Transverse colon (tissue), 4 donors: ENCODE measurements around the gene IKZF1. TPM values are rescaled to one million over a fixed set of nuclear protein-coding genes. Genes with fewer than 3 reads are reported as not detected.

Source experiments
- DNase-seq: peaks from one replicate; pipeline ENCODE4 v3.0.0-alpha.2; 2019
- H3K27ac ChIP-seq, 4 donors: fragments of 200-600 bp; sonication (generic); 2 replicates each; pipeline ENCODE4 v1.5.1; 2016 to 2018; ENCODE audit warnings: inconsistent platforms in 4 of 4
- H3K27me3 ChIP-seq: fragments of 200-600 bp; sonication (generic); 2 replicates; pipeline ENCODE4 v1.5.1; 2017; ENCODE audit warnings: inconsistent platforms
- H3K36me3 ChIP-seq, 4 donors: fragments of 200-600 bp; sonication (generic); 2 replicates each; pipeline ENCODE4 v1.5.1; 2017 to 2019; ENCODE audit warnings: inconsistent platforms in 4 of 4
- H3K4me1 ChIP-seq, 4 donors: fragments of 200-600 bp; sonication (generic); 2 replicates each; pipeline ENCODE4 v1.5.1; 2017 to 2020; ENCODE audit warnings: inconsistent platforms in 4 of 4
- H3K4me3 ChIP-seq, 4 donors: fragments of 200-600 bp; sonication (generic); 1 replicate in 1 of 4; 2 replicates in 3 of 4; pipeline versions ENCODE4 v1.5.1 to v1.6.1; 2017 to 2019; ENCODE audit warnings: inconsistent platforms in 4 of 4
- H3K9me3 ChIP-seq, 2 donors: fragments of 200-600 bp; sonication (generic); 2 replicates each; pipeline ENCODE4 v1.5.1; 2017 to 2019; ENCODE audit warnings: inconsistent platforms in 2 of 2
- EP300 ChIP-seq: sonication (generic); formaldehyde crosslinking; IDR thresholded peaks from one replicate; pipeline ENCODE4 v1.6.1; 2017; ENCODE audit warnings: antibody characterized with exemption, low read depth
- POLR2A ChIP-seq: fragments of 450-650 bp; IDR thresholded peaks from one replicate; pipeline ENCODE4 v1.6.1; 2016; ENCODE audit warnings: antibody characterized with exemption, mild to moderate bottlenecking, moderate library complexity
- POLR2AphosphoS5 ChIP-seq, 3 donors: sonication (generic); formaldehyde crosslinking; IDR thresholded peaks; one replicate each; pipeline ENCODE4 v1.6.1; 2016; ENCODE audit warnings: antibody characterized with exemption in 3 of 3
- WGBS, 2 donors: methylation state at CpG; one replicate each; pipeline ENCODE4 v1.1.5; 2018; ENCODE audit warnings: low coverage in 1 of 2; 5-methylcytosine and 5-hydroxymethylcytosine counted together
- in situ Hi-C, 4 donors: fragments of 200-750 bp; cut with MboI; loops; one replicate each; pipeline versions ENCODE4 v1.15.0 to v1.15.1; 2017; ENCODE audit warnings: low sequenced_read_pairs in 3 of 4, low pct_ligation_motif_present in 1 of 4, low pct_unique_long_range_greater_than_20kb in 1 of 4
- intact Hi-C: fragments of 100-400 bp; cut with DNase I; formaldehyde crosslinking; loops from one replicate; pipeline ENCODE4 v1.15.1; 2023; ENCODE audit warnings: low total_unique reads
- total RNA-seq, 4 donors: library from RNA; depleted of rRNA; stranded (reverse); fragments of >200 nt; gene quantifications; one replicate each; pipeline ENCODE4 v1.1.0, GENCODE V29; 2016
- TF ChIP-seq, protein P1 (sequence below), 5 experiments: fragments of 200-600 bp in 3 of 5; fragments of 450-650 bp in 2 of 5; sonication (generic) in 3 of 5; IDR thresholded peaks; 1 replicate in 2 of 5; 2 replicates in 3 of 5; pipeline ENCODE4 v1.5.1; 2016 to 2017; ENCODE audit warnings: antibody characterized with exemption in 5 of 5, inconsistent platforms in 3 of 5, mild to moderate bottlenecking in 2 of 5, moderate library complexity in 1 of 5

Gene IKZF1
- total RNA-seq, 4 donors from 2014 or later, result 9.2 to 116 (median 29.1) TPM

DNA sequence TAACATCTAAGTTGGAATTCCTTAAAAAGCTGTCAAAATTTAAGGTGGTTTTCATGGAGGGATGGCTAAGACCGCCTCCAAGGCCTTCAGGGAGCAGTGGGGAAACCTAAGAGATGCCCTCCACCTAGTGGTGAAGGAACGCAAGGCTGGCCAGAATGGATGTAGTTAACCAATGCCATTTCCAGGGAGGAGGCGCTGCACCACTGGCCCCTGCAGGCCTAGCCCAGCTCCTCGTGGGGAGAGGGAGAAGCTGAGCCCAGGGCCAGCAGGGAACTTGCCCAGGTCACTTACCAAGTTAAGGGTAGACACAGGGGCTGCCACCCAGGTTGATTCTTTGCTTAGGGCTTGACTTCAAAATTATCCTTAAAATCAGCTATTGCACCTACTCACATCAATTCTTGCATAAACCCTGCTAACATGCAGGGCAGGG, 113.6 kb downstream of the IKZF1 start:
- Histone ChIP-seq H3K36me3 (no peaks in the 10 kb centered on the region), H3K4me1 (no peaks in the 10 kb centered on the region), H3K27ac (no peak overlapping the region), H3K9me3 (no peaks in the 10 kb centered on the region), H3K4me3 (no peak overlapping the region), H3K27me3 (no peaks in the 10 kb centered on the region)
- no peak for TF ChIP-seq POLR2AphosphoS5 (IDR thresholded peaks at IDR 0.05)
- TF ChIP-seq, protein P1, sequence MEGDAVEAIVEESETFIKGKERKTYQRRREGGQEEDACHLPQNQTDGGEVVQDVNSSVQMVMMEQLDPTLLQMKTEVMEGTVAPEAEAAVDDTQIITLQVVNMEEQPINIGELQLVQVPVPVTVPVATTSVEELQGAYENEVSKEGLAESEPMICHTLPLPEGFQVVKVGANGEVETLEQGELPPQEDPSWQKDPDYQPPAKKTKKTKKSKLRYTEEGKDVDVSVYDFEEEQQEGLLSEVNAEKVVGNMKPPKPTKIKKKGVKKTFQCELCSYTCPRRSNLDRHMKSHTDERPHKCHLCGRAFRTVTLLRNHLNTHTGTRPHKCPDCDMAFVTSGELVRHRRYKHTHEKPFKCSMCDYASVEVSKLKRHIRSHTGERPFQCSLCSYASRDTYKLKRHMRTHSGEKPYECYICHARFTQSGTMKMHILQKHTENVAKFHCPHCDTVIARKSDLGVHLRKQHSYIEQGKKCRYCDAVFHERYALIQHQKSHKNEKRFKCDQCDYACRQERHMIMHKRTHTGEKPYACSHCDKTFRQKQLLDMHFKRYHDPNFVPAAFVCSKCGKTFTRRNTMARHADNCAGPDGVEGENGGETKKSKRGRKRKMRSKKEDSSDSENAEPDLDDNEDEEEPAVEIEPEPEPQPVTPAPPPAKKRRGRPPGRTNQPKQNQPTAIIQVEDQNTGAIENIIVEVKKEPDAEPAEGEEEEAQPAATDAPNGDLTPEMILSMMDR (IDR thresholded peaks at IDR 0.05), result peak; percentile 66 to 75 (median 72)
- in situ Hi-C loops, result loop anchor here in 3 of 4 donors (10.0 to 25.0 kb wide), 2 partner anchors 206 to 213 kb away; no protein-coding TSS in a partner anchor
- DNase-seq, result peak; percentile 75
- intact Hi-C loops, result loop anchor here (10.0 kb wide), 1 partner anchor 323 kb away; the partner anchor contains the start of gene ZPBP
- WGBS, 2 donors, result 0 to 4% methylated on average over 3 to 4 of the region's 4 CpGs

DNA sequence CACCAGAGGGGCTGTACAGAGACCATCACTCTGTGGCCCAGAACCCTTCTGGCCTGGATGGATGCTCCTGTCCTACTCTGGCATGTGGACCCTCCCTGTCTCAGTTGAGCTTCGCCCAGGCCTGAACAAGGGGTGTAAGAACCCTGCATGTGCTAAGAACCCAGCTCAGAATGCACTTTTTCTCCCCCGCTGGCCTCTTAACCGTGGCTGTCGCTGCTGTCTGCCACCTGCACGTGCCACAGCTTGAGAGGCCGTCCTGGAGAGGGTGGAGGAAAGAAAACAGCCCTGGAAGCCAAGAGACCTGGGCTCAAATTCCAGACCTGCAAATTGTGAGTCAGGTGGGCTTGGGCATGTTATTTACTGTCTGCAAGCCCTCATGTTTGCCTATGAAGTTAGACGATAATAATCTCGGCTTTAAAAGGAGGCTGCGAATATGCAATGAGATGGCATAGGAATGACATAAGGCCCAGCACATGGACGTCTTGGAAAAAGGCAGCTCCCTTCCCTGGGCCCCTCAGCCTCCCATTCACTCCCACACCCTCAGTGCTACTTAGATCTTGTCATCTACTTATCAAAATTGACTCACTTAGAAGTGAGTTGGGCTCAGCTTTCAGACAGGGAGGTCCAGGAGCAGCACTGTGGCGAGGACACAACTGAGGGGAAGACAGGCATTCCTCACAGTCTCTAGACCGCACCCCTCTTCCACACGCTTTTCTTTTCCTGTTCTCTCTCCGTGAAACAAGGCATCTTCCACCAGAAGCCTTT, 114.2 kb downstream of the IKZF1 start:
- intact Hi-C loops, result loop anchor here (10.0 kb wide), 1 partner anchor 324 kb away; the partner anchor contains the start of gene ZPBP
- Histone ChIP-seq H3K36me3 (no peaks in the 10 kb centered on the region), H3K9me3 (no peaks in the 10 kb centered on the region), H3K4me1 (no peaks in the 10 kb centered on the region), H3K4me3 (no peak overlapping the region), H3K27ac (no peak overlapping the region), H3K27me3 (no peaks in the 10 kb centered on the region)
- DNase-seq, result no peak
- in situ Hi-C loops, result loop anchor here in 3 of 4 donors (10.0 to 25.0 kb wide), 2 partner anchors 206 to 214 kb away; no protein-coding TSS in a partner anchor
- TF ChIP-seq EP300 (no peak), POLR2AphosphoS5 (IDR thresholded peaks at IDR 0.05) (no peak), POLR2A (no peak)
- TF ChIP-seq, protein P1 (IDR thresholded peaks at IDR 0.05), result no peak
- WGBS, 2 donors, result 80 to 87% methylated on average over 4 to 14 of the region's 14 CpGs

DNA sequence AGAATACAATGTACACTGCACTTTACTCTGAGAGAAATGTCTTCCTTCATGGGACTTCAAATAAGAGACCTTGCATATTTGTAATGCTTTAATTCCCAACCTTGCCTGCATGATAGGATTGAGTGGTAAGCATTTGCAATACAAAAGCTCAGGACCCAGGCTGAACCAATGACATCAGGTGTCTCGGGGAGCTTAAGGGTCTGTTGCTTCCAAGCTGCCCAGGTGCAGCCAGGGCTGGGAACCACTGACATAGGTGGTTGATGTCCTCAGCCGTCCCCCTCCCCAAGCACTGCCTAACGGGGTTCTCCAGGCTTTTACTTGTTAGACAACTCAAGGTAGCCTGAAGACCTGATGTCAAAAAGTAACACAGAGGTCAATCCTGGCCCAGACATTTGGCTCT, 116.5 kb downstream of the IKZF1 start:
- H3K9me3 ChIP-seq, result no peaks in the 10 kb centered on the region
- intact Hi-C loops (no loop called here), in situ Hi-C loops (loop anchor here in 1 of 4 donors (10.0 to 25.0 kb wide), 2 partner anchors 209 to 276 kb away; no protein-coding TSS in a partner anchor)
- no peaks in the 10 kb centered on the region for H3K36me3 ChIP-seq
- no peaks in the 10 kb centered on the region for H3K4me1 ChIP-seq
- no peak for DNase-seq
- H3K27me3 ChIP-seq, result no peaks in the 10 kb centered on the region
- no peak overlapping the region for H3K4me3 ChIP-seq
- 72% methylated on average over 3 of the region's 3 CpGs; no CpG with 5 or more reads in 1 of the 2 donors for WGBS, 2 donors
- H3K27ac ChIP-seq, result no peak overlapping the region
- no peak for TF ChIP-seq POLR2AphosphoS5 (IDR thresholded peaks at IDR 0.05)
- TF ChIP-seq EP300, result no peak
- TF ChIP-seq POLR2A, result no peak
- TF ChIP-seq, protein P1 (IDR thresholded peaks at IDR 0.05), result no peak

DNA sequence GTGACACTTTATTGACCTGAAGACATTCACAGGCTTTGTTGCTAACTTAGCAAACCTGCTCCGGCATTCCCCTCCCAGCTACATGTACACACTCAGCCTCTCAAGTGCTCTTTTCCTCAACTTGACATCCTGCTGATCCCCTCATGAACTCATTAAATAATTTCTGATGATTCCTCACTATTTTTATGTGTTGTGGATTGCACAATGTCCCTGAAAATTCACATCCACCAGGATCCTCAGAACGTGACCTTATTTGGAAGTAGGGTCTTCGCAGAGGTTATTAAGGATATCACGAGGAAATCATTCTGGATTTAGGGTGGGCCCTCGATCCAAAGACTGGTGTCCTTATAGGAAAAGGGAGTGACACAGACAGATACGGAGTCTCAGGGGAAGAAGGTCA, 118.3 kb downstream of the IKZF1 start:
- 88% methylated on average over 6 of the region's 6 CpGs for WGBS, 2 donors
- TF ChIP-seq EP300, result no peak
- TF ChIP-seq, protein P1 (IDR thresholded peaks at IDR 0.05), result no peak
- TF ChIP-seq POLR2AphosphoS5 (IDR thresholded peaks at IDR 0.05), result no peak
- TF ChIP-seq POLR2A, result no peak

More for the DNA sequence above, 118.3 kb downstream of the IKZF1 start:
- no peaks in the 10 kb centered on the region for H3K4me1 ChIP-seq
- no peaks in the 10 kb centered on the region for H3K36me3 ChIP-seq
- no peak overlapping the region for H3K4me3 ChIP-seq
- intact Hi-C loops (no loop called here), in situ Hi-C loops (loop anchor here in 1 of 4 donors (10.0 to 25.0 kb wide), 2 partner anchors 211 to 278 kb away; no protein-coding TSS in a partner anchor)
- H3K9me3 ChIP-seq, result no peaks in the 10 kb centered on the region
- H3K27me3 ChIP-seq, result no peaks in the 10 kb centered on the region
- DNase-seq, result no peak
- H3K27ac ChIP-seq, result no peak overlapping the region
